ENCODE data around the gene SIPA1L3.

SIPA1L3 gene

DNA sequence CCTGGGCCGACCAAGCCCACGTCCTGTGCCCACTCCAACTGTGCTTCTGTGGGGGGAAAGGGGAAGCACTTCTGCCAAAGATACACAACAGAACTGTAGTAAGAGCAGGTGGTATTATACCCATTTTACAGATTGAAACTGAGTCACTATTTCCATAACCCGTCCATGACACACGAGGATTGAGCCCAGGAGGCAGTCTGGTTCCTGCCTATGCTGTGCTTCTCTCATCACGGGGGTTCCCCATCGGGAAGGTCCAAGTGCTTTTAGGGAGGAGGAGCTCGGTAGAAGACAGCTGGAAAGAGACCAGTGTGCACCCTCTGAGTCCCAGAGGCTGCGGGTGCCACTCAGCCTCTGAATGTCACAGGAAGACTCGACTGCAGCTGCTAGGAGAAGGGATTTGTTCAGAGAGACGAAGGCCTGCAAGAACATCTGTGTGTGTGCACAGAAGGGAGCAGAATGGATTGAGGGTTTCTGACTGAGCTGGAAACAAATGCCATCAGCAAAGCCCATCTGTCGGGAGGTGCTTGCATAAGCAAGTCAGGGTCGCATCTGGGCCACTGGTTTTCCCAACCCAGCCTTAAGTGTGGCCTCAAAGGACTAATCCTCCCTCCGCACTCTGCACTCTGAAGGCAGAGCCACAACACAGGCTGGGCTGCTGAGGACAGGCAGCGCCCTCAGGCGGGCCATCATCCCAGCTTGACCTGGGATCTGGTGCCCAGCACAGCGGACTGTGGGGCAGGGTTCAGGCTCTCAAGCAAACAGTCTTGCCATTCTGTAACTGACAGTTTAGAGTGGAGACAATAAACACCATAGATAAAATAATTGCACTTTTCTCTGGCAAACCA lies 167.1 kb downstream of the SIPA1L3 start:
- H3K27ac ChIP-seq, result peak overlapping the region; percentile 15; the same call in 1 of the 2 replicates
- TF ChIP-seq, protein P1, sequence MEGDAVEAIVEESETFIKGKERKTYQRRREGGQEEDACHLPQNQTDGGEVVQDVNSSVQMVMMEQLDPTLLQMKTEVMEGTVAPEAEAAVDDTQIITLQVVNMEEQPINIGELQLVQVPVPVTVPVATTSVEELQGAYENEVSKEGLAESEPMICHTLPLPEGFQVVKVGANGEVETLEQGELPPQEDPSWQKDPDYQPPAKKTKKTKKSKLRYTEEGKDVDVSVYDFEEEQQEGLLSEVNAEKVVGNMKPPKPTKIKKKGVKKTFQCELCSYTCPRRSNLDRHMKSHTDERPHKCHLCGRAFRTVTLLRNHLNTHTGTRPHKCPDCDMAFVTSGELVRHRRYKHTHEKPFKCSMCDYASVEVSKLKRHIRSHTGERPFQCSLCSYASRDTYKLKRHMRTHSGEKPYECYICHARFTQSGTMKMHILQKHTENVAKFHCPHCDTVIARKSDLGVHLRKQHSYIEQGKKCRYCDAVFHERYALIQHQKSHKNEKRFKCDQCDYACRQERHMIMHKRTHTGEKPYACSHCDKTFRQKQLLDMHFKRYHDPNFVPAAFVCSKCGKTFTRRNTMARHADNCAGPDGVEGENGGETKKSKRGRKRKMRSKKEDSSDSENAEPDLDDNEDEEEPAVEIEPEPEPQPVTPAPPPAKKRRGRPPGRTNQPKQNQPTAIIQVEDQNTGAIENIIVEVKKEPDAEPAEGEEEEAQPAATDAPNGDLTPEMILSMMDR (conservative IDR thresholded peaks at IDR 0.05), result no peak
- no peak for TF ChIP-seq ZFX (IDR thresholded peaks at IDR 0.05)

DNA sequence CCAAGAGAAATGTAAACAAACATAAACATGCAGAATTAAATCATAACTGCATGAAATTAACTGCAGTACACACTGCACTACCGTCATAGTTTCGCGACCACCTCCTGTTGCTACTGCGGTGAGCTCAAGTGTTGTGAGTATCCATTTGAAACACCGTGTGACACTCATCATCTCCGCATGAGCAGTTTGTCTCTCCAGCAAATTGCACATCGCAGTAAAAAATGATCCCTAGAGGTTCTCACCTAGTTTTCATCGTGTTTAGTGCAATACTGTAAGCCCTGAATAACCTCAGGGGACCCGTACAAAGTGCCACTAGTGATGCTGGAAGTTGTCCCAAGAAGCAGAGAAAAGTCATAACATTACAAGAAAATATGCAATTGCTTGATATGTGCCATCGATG lies 169.3 kb downstream of the SIPA1L3 start:
- no peak overlapping the region for H3K27ac ChIP-seq
- TF ChIP-seq ZFX (IDR thresholded peaks at IDR 0.05), result no peak
- TF ChIP-seq, protein P1 (conservative IDR thresholded peaks at IDR 0.05), result no peak

- no peak for TF ChIP-seq ZFX (IDR thresholded peaks at IDR 0.05)
- TF ChIP-seq, protein P1 (conservative IDR thresholded peaks at IDR 0.05), result no peak
- H3K27ac ChIP-seq, result no peak overlapping the region; the same call in 1 of the 2 replicates
These were observed 171.4 kb downstream of the SIPA1L3 start for GRCh38 chr19:38078302-38078930.

DNA sequence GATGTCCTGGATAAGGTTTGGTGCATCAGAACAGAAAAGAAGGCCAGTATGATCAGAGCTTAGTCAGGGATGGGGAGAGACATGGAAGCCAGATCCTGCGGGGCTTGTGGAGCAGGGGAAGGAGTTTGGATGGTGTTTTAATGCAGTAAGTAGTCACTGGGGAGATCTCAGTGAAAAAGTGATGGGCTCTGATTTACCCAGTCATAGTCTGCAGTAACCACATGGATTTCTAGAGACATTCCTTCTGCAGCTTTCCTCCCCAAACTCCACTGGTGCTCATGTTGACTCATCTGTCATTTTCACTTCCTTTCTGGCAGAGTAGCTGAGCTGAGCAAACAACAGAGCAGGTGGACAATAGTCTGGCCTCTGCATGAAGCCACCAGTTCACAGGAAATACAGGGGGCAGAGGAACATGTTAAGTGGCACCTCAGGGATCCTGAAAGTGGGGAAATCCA lies 172.9 kb downstream of the SIPA1L3 start:
- TF ChIP-seq, protein P1 (conservative IDR thresholded peaks at IDR 0.05), result no peak
- TF ChIP-seq ZFX (IDR thresholded peaks at IDR 0.05), result no peak
- peak overlapping the region; percentile 65 for H3K27ac ChIP-seq

DNA sequence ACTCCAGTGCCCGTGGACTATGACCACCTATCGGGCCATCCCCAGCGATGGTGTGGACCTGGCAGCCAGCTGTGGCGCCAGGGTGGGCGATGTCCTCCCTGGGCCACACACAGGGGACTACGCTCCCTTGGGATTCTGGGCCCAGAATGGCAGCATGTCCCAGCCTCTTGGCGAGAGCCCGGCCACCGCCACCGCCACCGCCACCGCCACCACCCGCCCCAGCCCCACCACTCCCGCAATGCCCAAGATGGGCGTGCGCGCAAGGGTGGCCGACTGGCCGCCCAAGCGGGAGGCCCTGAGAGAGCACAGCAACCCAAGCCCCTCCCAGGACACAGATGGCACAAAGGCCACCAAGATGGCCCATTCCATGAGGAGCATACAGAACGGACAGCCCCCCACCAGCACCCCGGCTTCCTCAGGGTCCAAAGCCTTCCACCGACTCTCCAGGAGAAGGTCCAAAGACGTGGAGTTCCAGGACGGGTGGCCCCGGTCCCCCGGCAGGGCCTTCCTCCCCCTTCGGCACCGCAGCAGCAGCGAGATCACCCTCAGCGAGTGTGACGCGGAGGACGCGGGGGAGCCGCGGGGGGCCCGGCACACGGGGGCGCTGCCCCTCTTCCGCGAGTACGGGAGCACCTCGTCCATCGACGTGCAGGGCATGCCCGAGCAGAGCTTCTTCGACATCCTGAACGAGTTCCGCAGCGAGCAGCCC lies 174.7 kb downstream of the SIPA1L3 start:
- TF ChIP-seq ZFX (IDR thresholded peaks at IDR 0.05), result no peak
- TF ChIP-seq, protein P1 (conservative IDR thresholded peaks at IDR 0.05), result no peak
- no peak overlapping the region for H3K27ac ChIP-seq

DNA sequence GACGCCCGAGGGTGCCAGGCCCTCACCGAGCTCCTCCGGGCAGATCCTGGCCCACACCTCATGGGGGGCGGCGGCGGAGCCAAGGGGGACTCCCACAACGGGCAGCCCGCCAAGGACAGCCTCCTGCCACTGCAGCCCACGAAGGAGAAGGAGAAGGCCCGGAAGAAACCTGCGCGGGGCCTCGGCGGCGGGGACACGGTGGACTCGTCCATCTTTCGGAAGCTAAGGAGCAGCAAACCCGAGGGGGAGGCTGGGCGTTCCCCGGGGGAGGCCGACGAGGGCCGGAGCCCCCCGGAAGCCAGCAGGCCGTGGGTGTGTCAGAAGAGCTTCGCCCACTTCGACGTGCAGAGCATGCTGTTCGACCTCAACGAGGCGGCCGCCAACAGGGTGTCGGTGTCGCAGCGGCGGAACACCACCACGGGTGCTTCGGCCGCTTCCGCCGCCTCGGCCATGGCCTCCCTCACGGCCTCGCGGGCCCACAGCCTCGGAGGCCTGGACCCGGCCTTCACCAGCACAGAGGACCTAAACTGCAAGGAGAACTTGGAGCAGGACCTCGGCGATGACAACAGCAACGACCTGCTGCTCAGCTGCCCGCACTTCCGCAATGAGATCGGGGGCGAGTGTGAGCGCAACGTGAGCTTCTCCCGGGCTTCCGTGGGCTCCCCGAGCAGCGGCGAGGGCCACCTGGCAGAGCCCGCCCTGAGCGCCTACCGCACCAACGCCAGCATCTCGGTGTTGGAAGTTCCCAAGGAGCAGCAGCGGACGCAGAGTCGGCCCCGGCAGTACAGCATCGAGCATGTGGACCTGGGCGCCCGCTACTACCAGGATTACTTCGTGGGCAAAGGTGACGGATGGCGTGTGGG lies 175.5 kb downstream of the SIPA1L3 start:
- TF ChIP-seq, protein P1 (conservative IDR thresholded peaks at IDR 0.05), result no peak
- no peak for TF ChIP-seq ZFX (IDR thresholded peaks at IDR 0.05)
- no peak overlapping the region for H3K27ac ChIP-seq

Data from C4-2B (cell line).